IMR-90 (cell line): ENCODE results near the gene ALOX15. TPM values are rescaled to one million over a fixed set of nuclear protein-coding genes. Genes with fewer than 3 reads are reported as not detected.

Source experiments
- ATAC-seq: fragments of 200-7000 bp; cut with Tn5 transposase; 2 replicates; pipeline ENCODE4 v1.9.1; 2020; ENCODE audit warnings: low read depth, mild to moderate bottlenecking, moderate library complexity
- BruUV-seq: library from RNA; stranded (reverse); fragments of 400-500 nt; replicated peaks from 2 replicates; lab custom pipeline; 2021; lab: Mats Ljungman, UMichigan
- CTCF ChIA-PET: fragments of 300-600 bp; formaldehyde crosslinking; extraction: SDS; loops from one replicate; lab custom pipeline; 2021; ENCODE audit warnings: antibody characterized with exemption; lab: Yijun Ruan, JAX
- POLR2A ChIA-PET: fragments of 300-600 bp; sonication (Branson Sonifier 250); formaldehyde crosslinking; loops from one replicate; lab custom pipeline; 2022; ENCODE audit warnings: antibody characterized with exemption; ENCODE audit not compliant: unreplicated experiment; lab: Charles Lee
- DNase-seq: peaks from one replicate; pipeline ENCODE4 v3.0.0; 2013
- H2AFZ ChIP-seq: replicated peaks from 2 replicates; pipeline ENCODE3; 2013; ENCODE audit warnings: low read length, mild to moderate bottlenecking; ENCODE audit not compliant: poor library complexity
- H2AK5ac ChIP-seq: 2 replicates; pipeline ENCODE4 v1.6.1; 2013; ENCODE audit warnings: low read depth, low read length, inconsistent platforms
- H2AK9ac ChIP-seq: replicated peaks from 2 replicates; pipeline ENCODE3; 2013; ENCODE audit warnings: mild to moderate bottlenecking, low read depth, low read length, moderate library complexity; ENCODE audit not compliant: poor library complexity
- H2BK120ac ChIP-seq: 2 replicates; pipeline ENCODE4 v1.6.1; 2013; ENCODE audit warnings: low read depth, low read length, inconsistent platforms
- H2BK15ac ChIP-seq: 3 replicates; pipeline ENCODE4 v1.6.1; 2013; ENCODE audit warnings: low read depth, low read length, inconsistent platforms
- H2BK20ac ChIP-seq: 2 replicates; pipeline ENCODE4 v1.6.1; 2013; ENCODE audit warnings: low read depth, mild to moderate bottlenecking, inconsistent platforms, low read length, moderate library complexity
- H2BK5ac ChIP-seq: 2 replicates; pipeline ENCODE4 v1.6.1; 2013; ENCODE audit warnings: mild to moderate bottlenecking, low read depth, low read length, inconsistent platforms; ENCODE audit not compliant: poor library complexity, severe bottlenecking
- H3K14ac ChIP-seq: replicated peaks from 2 replicates; pipeline ENCODE4 v1.6.1; 2013; ENCODE audit warnings: low read depth, low read length, inconsistent platforms
- H3K18ac ChIP-seq: 2 replicates; pipeline ENCODE4 v1.6.1; 2013; ENCODE audit warnings: low read depth, low read length, control low read depth
- H3K23ac ChIP-seq: 2 replicates; pipeline ENCODE4 v1.6.1; 2013; ENCODE audit warnings: low read depth, low read length, inconsistent platforms
- H3K27ac ChIP-seq: 2 replicates; pipeline ENCODE4 v1.5.1; 2013; ENCODE audit warnings: mild to moderate bottlenecking, control low read depth, low read length; ENCODE audit not compliant: insufficient read depth
- H3K27me3 ChIP-seq: 2 replicates; pipeline ENCODE4 v1.6.1; 2013; ENCODE audit warnings: low read length; ENCODE audit not compliant: control insufficient read depth, insufficient read depth
- H3K36me3 ChIP-seq: 2 replicates; pipeline ENCODE4 v1.6.1; 2013; ENCODE audit warnings: low read length, mixed read lengths; ENCODE audit not compliant: control insufficient read depth, insufficient read depth
- H3K4ac ChIP-seq: 2 replicates; pipeline ENCODE4 v1.6.1; 2013; ENCODE audit warnings: low read depth, low read length, inconsistent platforms
- H3K4me1 ChIP-seq: 2 replicates; pipeline ENCODE4 v1.6.1; 2013; ENCODE audit warnings: low read length, mixed read lengths; ENCODE audit not compliant: control insufficient read depth, insufficient read depth
- H3K4me2 ChIP-seq: 2 replicates; pipeline ENCODE4 v1.6.1; 2013; ENCODE audit warnings: low read depth, mild to moderate bottlenecking, control low read depth, low read length, moderate library complexity
- H3K4me3 ChIP-seq: 2 replicates; pipeline ENCODE4 v1.5.1; 2013; ENCODE audit warnings: low read depth, mild to moderate bottlenecking, control low read depth, low read length, moderate library complexity; ENCODE audit not compliant: insufficient read depth
- H3K56ac ChIP-seq: 2 replicates; pipeline ENCODE4 v1.6.1; 2013; ENCODE audit warnings: low read length, inconsistent platforms; ENCODE audit not compliant: insufficient read depth; ENCODE audit errors: extremely low read depth
- H3K79me1 ChIP-seq, 2 experiments: 2 replicates each; pipeline ENCODE4 v1.6.1; 2013; ENCODE audit warnings: low read length in 2 of 2, inconsistent platforms in 1 of 2, low read depth in 1 of 2
- H3K9ac ChIP-seq: 2 replicates; pipeline ENCODE4 v1.6.1; 2013; ENCODE audit warnings: low read depth, low read length, control low read depth
- H3K9me1 ChIP-seq: 2 replicates; pipeline ENCODE4 v1.6.1; 2013; ENCODE audit warnings: low read length, inconsistent platforms; ENCODE audit not compliant: insufficient read depth
- H3K9me3 ChIP-seq: 2 replicates; pipeline ENCODE4 v1.6.1; 2013; ENCODE audit warnings: low read length; ENCODE audit not compliant: control insufficient read depth, insufficient read depth
- H4K20me1 ChIP-seq: 2 replicates; pipeline ENCODE4 v1.6.1; 2013; ENCODE audit warnings: low read length, inconsistent platforms; ENCODE audit not compliant: insufficient read depth
- H4K5ac ChIP-seq: 2 replicates; pipeline ENCODE4 v1.6.1; 2013; ENCODE audit warnings: mild to moderate bottlenecking, low read depth, low read length, control low read depth
- H4K8ac ChIP-seq, 2 experiments: 2 replicates each; pipeline ENCODE4 v1.6.1; 2013; ENCODE audit warnings: low read depth in 2 of 2, low read length in 2 of 2, control low read depth in 1 of 2, inconsistent platforms in 1 of 2
- H4K91ac ChIP-seq: 2 replicates; pipeline ENCODE4 v1.6.1; 2013; ENCODE audit warnings: low read depth, low read length, inconsistent platforms; ENCODE audit not compliant: insufficient read depth
- CEBPB ChIP-seq: IDR thresholded peaks from 2 replicates; pipeline ENCODE4 v1.6.1; 2012; ENCODE audit warnings: low read depth, low read length, improper control_type of control experiment
- CHD1 ChIP-seq: IDR thresholded peaks from 2 replicates; pipeline ENCODE4 v1.6.1; 2012; ENCODE audit warnings: low read depth, low read length, improper control_type of control experiment
- CTCF ChIP-seq: conservative IDR thresholded peaks from 2 replicates; pipeline ENCODE4 v1.5.1; 2012; ENCODE audit warnings: mild to moderate bottlenecking, low read depth, low read length, improper control_type of control experiment
- ELK1 ChIP-seq: fragments of 150-350 bp; IDR thresholded peaks from 2 replicates; pipeline ENCODE4 v1.6.1; 2016; ENCODE audit warnings: low read depth, mild to moderate bottlenecking, low read length, moderate library complexity, borderline replicate concordance
- FOS ChIP-seq: fragments of 150-350 bp; IDR thresholded peaks from 2 replicates; pipeline ENCODE4 v1.6.1; 2016; ENCODE audit warnings: low read depth, low read length
- MAFK ChIP-seq: IDR thresholded peaks from 2 replicates; pipeline ENCODE4 v1.6.1; 2012; ENCODE audit warnings: low read depth, low read length, improper control_type of control experiment
- MAZ ChIP-seq: IDR thresholded peaks from 2 replicates; pipeline ENCODE4 v1.6.1; 2012; ENCODE audit warnings: low read depth, mild to moderate bottlenecking, low read length, improper control_type of control experiment, moderate library complexity, borderline replicate concordance
- MXI1 ChIP-seq: IDR thresholded peaks from 2 replicates; pipeline ENCODE4 v1.6.1; 2012; ENCODE audit warnings: low read depth, mild to moderate bottlenecking, low read length, moderate library complexity, borderline replicate concordance
- NFE2L2 ChIP-seq: fragments of 150-350 bp; IDR thresholded peaks from 2 replicates; pipeline ENCODE4 v1.6.1; 2016; ENCODE audit warnings: low read depth, mild to moderate bottlenecking, low read length
- POLR2A ChIP-seq: IDR thresholded peaks from 2 replicates; pipeline ENCODE4 v1.6.1; 2012; ENCODE audit warnings: mild to moderate bottlenecking, low read depth, low read length
- RAD21 ChIP-seq: IDR thresholded peaks from 2 replicates; pipeline ENCODE4 v1.6.1; 2012; ENCODE audit warnings: low read length, improper control_type of control experiment
- RCOR1 ChIP-seq: IDR thresholded peaks from 2 replicates; pipeline ENCODE4 v1.6.1; 2012; ENCODE audit warnings: mild to moderate bottlenecking, low read length, improper control_type of control experiment; ENCODE audit not compliant: insufficient replicate concordance
- RFX5 ChIP-seq: IDR thresholded peaks from 2 replicates; pipeline ENCODE4 v1.8.0; 2012; ENCODE audit warnings: low read depth, mild to moderate bottlenecking, low read length, moderate library complexity
- SMC3 ChIP-seq: fragments of 150-350 bp; IDR thresholded peaks from 2 replicates; pipeline ENCODE4 v1.6.1; 2016; ENCODE audit warnings: low read depth, mild to moderate bottlenecking, antibody characterized with exemption, low read length, moderate library complexity
- USF2 ChIP-seq: fragments of 150-350 bp; IDR thresholded peaks from 2 replicates; pipeline ENCODE4 v1.6.1; 2017; ENCODE audit warnings: mild to moderate bottlenecking, antibody characterized with exemption, low read length, low read depth
- whole genome bisulfite sequencing, 2 experiments: methylation state at CpG; one replicate each; pipeline versions ENCODE4 v1.1.5 to v1.1.7; 2013; ENCODE audit warnings: missing lambda C conversion rate in 2 of 2; ENCODE audit not compliant: insufficient read length in 1 of 2; ENCODE audit errors: extremely low coverage in 2 of 2; 5-methylcytosine and 5-hydroxymethylcytosine counted together
- dilution Hi-C: fragments of 300-500 bp; cut with HindIII; formaldehyde crosslinking; loops from one replicate; pipeline ENCODE4 v1.14.3; 2018; ENCODE audit warnings: low sequenced_read_pairs; ENCODE audit not compliant: unreplicated experiment
- in situ Hi-C: fragments of 300-500 bp; cut with MboI; formaldehyde crosslinking; loops from 3 replicates; pipeline ENCODE4 v1.14.3; 2019; ENCODE audit warnings: low sequenced_read_pairs, inconsistent platforms, mixed read lengths
- intact Hi-C: fragments of 100-400 bp; cut with micrococcal nuclease; formaldehyde crosslinking; loops from 2 replicates; pipeline ENCODE4 v1.10.0; 2022
- polyA plus RNA-seq, 3 experiments: library from polyadenylated mRNA; depleted of rRNA; stranded (reverse); fragments of >200 nt; gene quantifications; 2 replicates each; pipeline ENCODE4 v1.2.3, GENCODE V29; 2012; ENCODE audit warnings: low replicate concordance in 1 of 3
- total RNA-seq: library from RNA; depleted of rRNA; stranded (reverse); fragments of >200 nt; gene quantifications from 2 replicates; pipeline ENCODE4 v1.2.3, GENCODE V29; 2012

ALOX15 gene
- total and polyA plus RNA-seq, 2 of the 4 experiments (the other 2 are of a cell fraction), result not detected

GRCh38 chr17:4658478-4659305 is 17.2 kb upstream of the ALOX15 start:
- POLR2A ChIA-PET, result no interaction called here
- Histone ChIP-seq H4K8ac (no peak overlapping the region), H3K36me3 (no peaks in the 10 kb centered on the region), H3K27me3 (peaks cover 9% of the 10 kb centered on the region), H3K4ac (no peak overlapping the region), H2BK120ac (no peak overlapping the region), H2AK5ac (no peak overlapping the region), H2AFZ (no peak overlapping the region), H3K56ac (no peak overlapping the region), H2BK15ac (no peak overlapping the region), H3K4me1 (no peaks in the 10 kb centered on the region), H3K79me1 (no peaks in the 10 kb centered on the region), H3K14ac (no peak overlapping the region), H4K20me1 (no peaks in the 10 kb centered on the region), H3K9ac (no peak overlapping the region), H2AK9ac (no peak overlapping the region), H2BK20ac (no peak overlapping the region), H3K4me2 (no peak overlapping the region), H4K5ac (no peak overlapping the region), H3K4me3 (no peak overlapping the region), H3K23ac (no peak overlapping the region), H4K91ac (no peak overlapping the region), H2BK5ac (no peak overlapping the region), H3K9me1 (no peaks in the 10 kb centered on the region), H3K9me3 (no peaks in the 10 kb centered on the region), H3K27ac (no peak overlapping the region), H3K18ac (no peak overlapping the region)
- intact Hi-C loops, result no loop called here
- dilution Hi-C loops, result no loop called here
- in situ Hi-C loops, result no loop called here
- ATAC-seq (peak; percentile 94), DNase-seq (peak; percentile 86)
- CTCF ChIA-PET, result no interaction called here
- BruUV-seq, result no TSS peak
- no CpG with 5 or more reads among the region's 6 CpGs for WGBS, 2 experiments
- TF ChIP-seq FOS (peak; percentile 69; the same call in 1 of the 2 replicates), MAZ (no peak), CHD1 (no peak), SMC3 (no peak), POLR2A (no peak), RCOR1 (peak; percentile 59), CEBPB (peak; percentile 27; the same call in 1 of the 2 replicates), RFX5 (no peak), NFE2L2 (no peak), MAFK (no peak), RAD21 (0 out of 2 replicates have a peak, but pooled peaks have one; percentile 3), CTCF (no peak), USF2 (no peak), MXI1 (no peak), ELK1 (no peak)
